ENCODE results near the gene CCDC60. TPM values are rescaled to one million over a fixed set of nuclear protein-coding genes. Genes with fewer than 3 reads are reported as not detected.

Gene CCDC60
- total and polyA plus RNA-seq, 2 of the 13 experiments (the other 11 are each of a cell fraction or from before 2014, with no cell fraction given) = not detected

DNA sequence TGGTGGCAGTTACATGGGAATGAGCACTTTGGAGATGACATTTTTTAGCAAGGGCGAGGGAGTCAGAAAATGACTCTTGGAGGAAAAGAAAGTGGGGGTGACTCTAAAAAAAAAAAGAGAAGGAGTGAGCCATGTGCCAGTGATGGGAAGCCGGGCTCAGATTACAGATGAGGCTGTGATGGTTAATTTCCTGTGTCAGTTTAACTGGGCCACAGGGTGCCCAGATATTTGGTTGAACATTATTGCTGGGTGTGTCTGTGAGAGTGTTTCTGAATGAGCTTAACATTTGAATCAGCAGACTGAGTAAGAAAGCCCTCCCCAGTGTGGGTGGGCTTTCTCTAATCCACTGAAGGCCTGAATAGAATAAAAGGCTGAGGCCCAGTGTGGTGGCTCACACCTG lies 26.8 kb upstream of the CCDC60 start:
- DNase-seq (ENCODE audit: low spot score) (no peak), FAIRE-seq (no peak), ATAC-seq (no peak)
- in situ Hi-C loops (cut with HindIII; ENCODE audit: extremely low pct_ligation_motif_present, low pct_unique_long_range_greater_than_20kb) = no loop called here
- H3K36me3 ChIP-seq (replicated peaks in 1 of 2; ENCODE audit: control insufficient read depth in 1 of 2, insufficient read depth in 2 of 2, low read length in 2 of 2) = no peaks in the 10 kb centered on the region
- no peaks in the 10 kb centered on the region for H4K20me1 ChIP-seq (ENCODE audit: insufficient read depth, low read length)
- no peaks in the 10 kb centered on the region for H3K79me2 ChIP-seq (ENCODE audit: insufficient read depth, low read length)
- no peak overlapping the region for H3K9ac ChIP-seq (ENCODE audit: insufficient read depth, low read depth, low read length)
- POLR2A ChIA-PET = no interaction called here
- no TSS peak for BruUV-seq (replicated peaks)
- no peak overlapping the region for H3K4me2 ChIP-seq (ENCODE audit: low read depth, low read length)
- H2AFZ ChIP-seq (ENCODE audit: low read length) = no peak overlapping the region
- H3K27ac ChIP-seq (ENCODE audit: extremely low read length, insufficient read depth, low read length) = no peak overlapping the region
- CTCF ChIA-PET (ENCODE audit: low intra/inter-chr PET ratio, low total read pairs) = no interaction called here
- no peaks in the 10 kb centered on the region for H3K9me3 ChIP-seq (ENCODE audit: low read length)
- H3K4me3 ChIP-seq (replicated peaks in 1 of 3; ENCODE audit: insufficient read depth in 1 of 3, low read depth in 2 of 3, low read length in 3 of 3) = no peak overlapping the region
- intact Hi-C loops (cut with micrococcal nuclease; ENCODE audit: unreplicated experiment) = no loop called here
- TF ChIP-seq TRIM24 (CRISPR knock-in tag; IDR thresholded peaks at IDR 0.05) = no peak
- no peak for TF ChIP-seq ZNF891 (CRISPR knock-in tag; IDR thresholded peaks at IDR 0.05)
- no peak for TF ChIP-seq SOX5 (CRISPR knock-in tag; IDR thresholded peaks at IDR 0.05; ENCODE audit: borderline replicate concordance)
- no peak for TF ChIP-seq FOXA3 (CRISPR knock-in tag; IDR thresholded peaks at IDR 0.05)
- TF ChIP-seq, protein P1, sequence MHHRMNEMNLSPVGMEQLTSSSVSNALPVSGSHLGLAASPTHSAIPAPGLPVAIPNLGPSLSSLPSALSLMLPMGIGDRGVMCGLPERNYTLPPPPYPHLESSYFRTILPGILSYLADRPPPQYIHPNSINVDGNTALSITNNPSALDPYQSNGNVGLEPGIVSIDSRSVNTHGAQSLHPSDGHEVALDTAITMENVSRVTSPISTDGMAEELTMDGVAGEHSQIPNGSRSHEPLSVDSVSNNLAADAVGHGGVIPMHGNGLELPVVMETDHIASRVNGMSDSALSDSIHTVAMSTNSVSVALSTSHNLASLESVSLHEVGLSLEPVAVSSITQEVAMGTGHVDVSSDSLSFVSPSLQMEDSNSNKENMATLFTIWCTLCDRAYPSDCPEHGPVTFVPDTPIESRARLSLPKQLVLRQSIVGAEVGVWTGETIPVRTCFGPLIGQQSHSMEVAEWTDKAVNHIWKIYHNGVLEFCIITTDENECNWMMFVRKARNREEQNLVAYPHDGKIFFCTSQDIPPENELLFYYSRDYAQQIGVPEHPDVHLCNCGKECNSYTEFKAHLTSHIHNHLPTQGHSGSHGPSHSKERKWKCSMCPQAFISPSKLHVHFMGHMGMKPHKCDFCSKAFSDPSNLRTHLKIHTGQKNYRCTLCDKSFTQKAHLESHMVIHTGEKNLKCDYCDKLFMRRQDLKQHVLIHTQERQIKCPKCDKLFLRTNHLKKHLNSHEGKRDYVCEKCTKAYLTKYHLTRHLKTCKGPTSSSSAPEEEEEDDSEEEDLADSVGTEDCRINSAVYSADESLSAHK (CRISPR knock-in tag; IDR thresholded peaks at IDR 0.05; ENCODE audit: borderline replicate concordance) = no peak
- TF ChIP-seq, protein P2, sequence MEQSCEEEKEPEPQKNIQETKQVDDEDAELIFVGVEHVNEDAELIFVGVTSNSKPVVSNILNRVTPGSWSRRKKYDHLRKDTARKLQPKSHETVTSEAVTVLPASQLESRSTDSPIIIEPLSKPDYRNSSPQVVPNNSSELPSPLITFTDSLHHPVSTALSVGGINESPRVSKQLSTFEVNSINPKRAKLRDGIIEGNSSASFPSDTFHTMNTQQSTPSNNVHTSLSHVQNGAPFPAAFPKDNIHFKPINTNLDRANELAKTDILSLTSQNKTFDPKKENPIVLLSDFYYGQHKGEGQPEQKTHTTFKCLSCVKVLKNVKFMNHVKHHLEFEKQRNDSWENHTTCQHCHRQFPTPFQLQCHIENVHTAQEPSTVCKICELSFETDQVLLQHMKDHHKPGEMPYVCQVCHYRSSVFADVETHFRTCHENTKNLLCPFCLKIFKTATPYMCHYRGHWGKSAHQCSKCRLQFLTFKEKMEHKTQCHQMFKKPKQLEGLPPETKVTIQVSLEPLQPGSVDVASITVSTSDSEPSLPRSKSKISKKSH (CRISPR knock-in tag; IDR thresholded peaks at IDR 0.05; ENCODE audit: borderline replicate concordance) = no peak
- TF ChIP-seq NBN (conservative IDR thresholded peaks at IDR 0.05) = no peak
- TF ChIP-seq HES4 (CRISPR knock-in tag; IDR thresholded peaks at IDR 0.05; ENCODE audit: borderline replicate concordance) = no peak
- TF ChIP-seq SRSF1 (optimal IDR thresholded peaks at IDR 0.05; ENCODE audit: low read depth, low read length) = no peak
- no peak for TF ChIP-seq ZNF34 (CRISPR knock-in tag; IDR thresholded peaks at IDR 0.05; ENCODE audit: borderline replicate concordance)
- TF ChIP-seq ZNF777 (CRISPR knock-in tag; IDR thresholded peaks at IDR 0.05) = no peak
- TF ChIP-seq RBM22 (optimal IDR thresholded peaks at IDR 0.05; ENCODE audit: low read length) = no peak
- no peak for TF ChIP-seq TGIF2 (CRISPR knock-in tag; IDR thresholded peaks at IDR 0.05)
- TF ChIP-seq HOXA3 (CRISPR knock-in tag; IDR thresholded peaks at IDR 0.05) = no peak
- no peak for TF ChIP-seq ZNF543 (CRISPR knock-in tag; IDR thresholded peaks at IDR 0.05)
- TF ChIP-seq, protein P3, sequence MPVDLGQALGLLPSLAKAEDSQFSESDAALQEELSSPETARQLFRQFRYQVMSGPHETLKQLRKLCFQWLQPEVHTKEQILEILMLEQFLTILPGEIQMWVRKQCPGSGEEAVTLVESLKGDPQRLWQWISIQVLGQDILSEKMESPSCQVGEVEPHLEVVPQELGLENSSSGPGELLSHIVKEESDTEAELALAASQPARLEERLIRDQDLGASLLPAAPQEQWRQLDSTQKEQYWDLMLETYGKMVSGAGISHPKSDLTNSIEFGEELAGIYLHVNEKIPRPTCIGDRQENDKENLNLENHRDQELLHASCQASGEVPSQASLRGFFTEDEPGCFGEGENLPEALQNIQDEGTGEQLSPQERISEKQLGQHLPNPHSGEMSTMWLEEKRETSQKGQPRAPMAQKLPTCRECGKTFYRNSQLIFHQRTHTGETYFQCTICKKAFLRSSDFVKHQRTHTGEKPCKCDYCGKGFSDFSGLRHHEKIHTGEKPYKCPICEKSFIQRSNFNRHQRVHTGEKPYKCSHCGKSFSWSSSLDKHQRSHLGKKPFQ (CRISPR knock-in tag; IDR thresholded peaks at IDR 0.05; ENCODE audit: insufficient replicate concordance) = no peak
- TF ChIP-seq ZNF841 (CRISPR knock-in tag; IDR thresholded peaks at IDR 0.05; ENCODE audit: borderline replicate concordance) = no peak
- TF ChIP-seq ZNF232 (CRISPR knock-in tag; IDR thresholded peaks at IDR 0.05; ENCODE audit: borderline replicate concordance) = no peak
- TF ChIP-seq MEF2D (CRISPR knock-in tag; IDR thresholded peaks at IDR 0.05) = no peak
- 0% methylated on average over 2 of the region's 2 CpGs for whole genome bisulfite sequencing (ENCODE audit: low lambda C conversion rate)
- no peaks in the 10 kb centered on the region for H3K27me3 ChIP-seq (ENCODE audit: control insufficient read depth in 1 of 2, insufficient read depth in 2 of 2, low read length in 2 of 2)
- no peaks in the 10 kb centered on the region for H3K4me1 ChIP-seq (ENCODE audit: insufficient read depth, low read length)
